ENCODE results near the gene OR5D18.
"Not testable (repeated sequence)": the region's sequence is repeated elsewhere in the genome, so short reads cannot be mapped to it uniquely, and the experiment has no call there.

The OR5D18 gene

GRCh38 chr11:55819330-55819729 is at the start of gene OR5D18:
TSS of gene OR5D18 (plus strand) at chr11:55819630. CDS start at chr11:55819630, 0 bp downstream.
- DNase-seq (ENCODE audit: low spot score): no peak

GRCh38 chr11:55773138-55773537 is 46.3 kb upstream of the OR5D18 start, which contains the start of gene OR5D13:
TSS of gene OR5D13 (plus strand) at chr11:55773438. CDS start at chr11:55773438, 0 bp downstream.
- DNase-seq (ENCODE audit: low spot score): no peak

- no peak for DNase-seq (ENCODE audit: low spot score)
Observed at GRCh38 chr11:55791606-55792005, 27.8 kb upstream of the OR5D18 start.

- DNase-seq (ENCODE audit: low spot score): no peak
Observed at GRCh38 chr11:55793321-55793720, 26.1 kb upstream of the OR5D18 start.

GRCh38 chr11:55795256-55795655 is 24.2 kb upstream of the OR5D18 start, which contains the start of gene OR5D14:
TSS of gene OR5D14 (plus strand) at chr11:55795556. CDS start at chr11:55795556, 0 bp downstream.
- no peak for DNase-seq (ENCODE audit: low spot score)

GRCh38 chr11:55806248-55806647 is 13.2 kb upstream of the OR5D18 start:
- DNase-seq (ENCODE audit: low spot score): no peak

GRCh38 chr11:55811067-55811466 is 8.4 kb upstream of the OR5D18 start, which contains the start of gene OR5L1:
TSS of gene OR5L1 (plus strand) at chr11:55811367. CDS start at chr11:55811467, 100 bp downstream.
- DNase-seq (ENCODE audit: low spot score): no peak

- no peak for DNase-seq (ENCODE audit: low spot score)
Observed at GRCh38 chr11:55826919-55827318, 7.5 kb downstream of the OR5D18 start, which contains the start of gene OR5L2. TSS of gene OR5L2 (plus strand) at chr11:55827219. CDS start at chr11:55827219, 0 bp downstream.

GRCh38 chr11:55838452-55838851 is 19.0 kb downstream of the OR5D18 start, which contains the start of gene OR5D16:
TSS of gene OR5D16 (plus strand) at chr11:55838752. CDS start at chr11:55838752, 0 bp downstream.
- DNase-seq (ENCODE audit: low spot score): no peak

GRCh38 chr11:55847453-55847852 is 28.0 kb downstream of the OR5D18 start:
- no peak for DNase-seq (ENCODE audit: low spot score)

- DNase-seq (ENCODE audit: low spot score): no peak
Observed at GRCh38 chr11:55849037-55849436, 29.6 kb downstream of the OR5D18 start.

GRCh38 chr11:55852141-55852540 is 32.7 kb downstream of the OR5D18 start:
- DNase-seq (ENCODE audit: low spot score): no peak

GRCh38 chr11:55854704-55855103 is 35.3 kb downstream of the OR5D18 start:
- DNase-seq (ENCODE audit: low spot score): no peak

- not testable (repeated sequence) for DNase-seq (ENCODE audit: low spot score)
Observed at GRCh38 chr11:55867354-55867753, 47.9 kb downstream of the OR5D18 start.
